Astrocyte (in vitro differentiated cells and primary cell): ENCODE measurements around the gene BCAR1.

Experiments used
- EZH2 ChIP-seq: IDR thresholded peaks from 2 replicates; pipeline ENCODE4 v1.6.1; 2012; ENCODE audit warnings: mild to moderate bottlenecking, low read length, inconsistent platforms; ENCODE audit not compliant: insufficient read depth
- TF ChIP-seq, protein P1 (sequence below): IDR thresholded peaks from 2 replicates; pipeline ENCODE4 v1.5.1; 2011; ENCODE audit warnings: low read depth, mild to moderate bottlenecking, inconsistent platforms, low read length, moderate library complexity; ENCODE audit not compliant: insufficient read depth

DNA sequence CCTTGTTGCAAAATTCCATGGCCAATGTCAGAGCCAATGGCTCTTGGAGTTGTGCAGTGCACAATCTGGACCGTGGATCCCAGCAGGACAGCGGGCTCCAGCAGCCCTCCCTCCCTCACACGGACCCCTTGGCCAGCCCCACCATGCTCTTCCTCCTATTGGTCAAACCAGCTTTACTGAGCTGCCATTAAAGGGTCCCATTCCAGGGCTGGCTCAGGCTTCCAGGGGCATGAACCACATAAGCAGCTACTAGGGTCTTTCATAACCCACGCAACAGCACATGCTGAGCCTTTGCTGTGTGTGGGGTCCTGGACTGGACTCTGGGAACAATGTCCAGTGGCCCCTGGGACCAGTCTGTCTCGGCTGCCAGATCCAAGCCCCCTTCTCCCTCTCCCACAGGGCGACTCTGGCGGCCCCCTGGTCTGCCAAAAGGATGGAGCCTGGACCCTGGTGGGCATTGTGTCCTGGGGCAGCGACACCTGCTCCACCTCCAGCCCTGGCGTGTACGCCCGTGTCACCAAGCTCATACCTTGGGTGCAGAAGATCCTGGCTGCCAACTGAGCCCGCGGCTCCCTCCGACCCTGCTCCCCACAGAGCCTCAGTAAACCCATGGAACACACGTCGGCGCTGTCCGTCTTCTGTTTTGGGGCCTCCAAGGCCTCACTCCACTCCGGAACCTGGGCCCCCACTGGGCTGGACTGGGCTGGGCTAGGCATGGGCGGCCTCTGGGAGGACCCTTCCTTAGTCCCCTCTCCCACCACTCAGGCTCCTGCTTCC is 26.9 kb downstream of the BCAR1 start:
- TF ChIP-seq, protein P1, sequence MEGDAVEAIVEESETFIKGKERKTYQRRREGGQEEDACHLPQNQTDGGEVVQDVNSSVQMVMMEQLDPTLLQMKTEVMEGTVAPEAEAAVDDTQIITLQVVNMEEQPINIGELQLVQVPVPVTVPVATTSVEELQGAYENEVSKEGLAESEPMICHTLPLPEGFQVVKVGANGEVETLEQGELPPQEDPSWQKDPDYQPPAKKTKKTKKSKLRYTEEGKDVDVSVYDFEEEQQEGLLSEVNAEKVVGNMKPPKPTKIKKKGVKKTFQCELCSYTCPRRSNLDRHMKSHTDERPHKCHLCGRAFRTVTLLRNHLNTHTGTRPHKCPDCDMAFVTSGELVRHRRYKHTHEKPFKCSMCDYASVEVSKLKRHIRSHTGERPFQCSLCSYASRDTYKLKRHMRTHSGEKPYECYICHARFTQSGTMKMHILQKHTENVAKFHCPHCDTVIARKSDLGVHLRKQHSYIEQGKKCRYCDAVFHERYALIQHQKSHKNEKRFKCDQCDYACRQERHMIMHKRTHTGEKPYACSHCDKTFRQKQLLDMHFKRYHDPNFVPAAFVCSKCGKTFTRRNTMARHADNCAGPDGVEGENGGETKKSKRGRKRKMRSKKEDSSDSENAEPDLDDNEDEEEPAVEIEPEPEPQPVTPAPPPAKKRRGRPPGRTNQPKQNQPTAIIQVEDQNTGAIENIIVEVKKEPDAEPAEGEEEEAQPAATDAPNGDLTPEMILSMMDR: no peak
- TF ChIP-seq EZH2: no peak
